Endothelial cell of umbilical vein (primary cell): ENCODE data around the gene EYS. TPM values are rescaled to one million over a fixed set of nuclear protein-coding genes. Genes with fewer than 3 reads are reported as not detected.

ENCODE experiments used
- BruUV-seq: library from RNA; stranded (reverse); fragments of 400-500 nt; replicated peaks from 2 replicates; lab custom pipeline; 2021; lab: Mats Ljungman, UMichigan
- CTCF ChIA-PET: fragments of 300-600, 350-600 bp; sonication (Branson Sonifier 250); formaldehyde crosslinking; loops from one replicate; lab custom pipeline; 2021; ENCODE audit warnings: antibody characterized with exemption, inconsistent platforms; lab: Charles Lee
- POLR2A ChIA-PET: fragments of 300-600, 350-600 bp; sonication (Branson Sonifier 250); formaldehyde crosslinking; loops from one replicate; lab custom pipeline; 2021; ENCODE audit warnings: antibody characterized with exemption, inconsistent platforms; lab: Charles Lee
- DNase-seq: peaks from one replicate; pipeline ENCODE4 v3.0.0-alpha.2; 2011; ENCODE audit warnings: low read depth, low spot score
- FAIRE-seq: peaks from 2 replicates; lab custom pipeline; 2011; peaks lifted over from hg19 to GRCh38; lab: Jason Lieb, UNC
- H2AFZ ChIP-seq: 2 replicates; pipeline ENCODE4 v1.6.0; 2012; ENCODE audit warnings: low read depth, low read length, control low read depth, inconsistent platforms
- H3K27ac ChIP-seq: 2 replicates; pipeline ENCODE4 v1.5.1; 2011; ENCODE audit warnings: low read depth, mild to moderate bottlenecking, control low read depth, low read length, moderate library complexity; ENCODE audit not compliant: insufficient read depth
- H3K27me3 ChIP-seq, 2 experiments: 2 replicates each; pipeline versions ENCODE4 v1.6.0 to v1.6.1; 2011; ENCODE audit warnings: low read length in 2 of 2, mixed read lengths in 1 of 2; ENCODE audit not compliant: control insufficient read depth in 2 of 2, insufficient read depth in 2 of 2
- H3K36me3 ChIP-seq, 2 experiments: 2 replicates in 1 of 2; 3 replicates in 1 of 2; pipeline ENCODE4 v1.5.1; 2011; ENCODE audit warnings: low read length in 2 of 2, mild to moderate bottlenecking in 1 of 2, moderate library complexity in 1 of 2; ENCODE audit not compliant: control insufficient read depth in 2 of 2, insufficient read depth in 2 of 2; ENCODE audit errors: extremely low read depth in 1 of 2
- H3K4me1 ChIP-seq: 3 replicates; pipeline ENCODE4 v1.5.1; 2011; ENCODE audit warnings: mild to moderate bottlenecking, low read length; ENCODE audit not compliant: control insufficient read depth, insufficient read depth; ENCODE audit errors: extremely low read depth
- H3K4me2 ChIP-seq: 2 replicates; pipeline ENCODE4 v1.6.1; 2011; ENCODE audit warnings: low read length, control low read depth, mixed read lengths; ENCODE audit not compliant: insufficient read depth
- H3K4me3 ChIP-seq, 3 experiments: fragments of 200-600 bp in 1 of 3; sonication (generic), shearing (Covaris generic) in 1 of 3; replicated peaks in 1 of 3; 2 replicates each; pipeline ENCODE4 v1.5.1; 2011 to 2016; ENCODE audit warnings: control low read depth in 3 of 3, low read length in 3 of 3, mild to moderate bottlenecking in 2 of 3, inconsistent platforms in 1 of 3, low read depth in 1 of 3, moderate library complexity in 1 of 3; ENCODE audit not compliant: insufficient read depth in 1 of 3
- H3K79me2 ChIP-seq: 2 replicates; pipeline ENCODE4 v1.6.0; 2012; ENCODE audit warnings: low read length, inconsistent platforms; ENCODE audit not compliant: control insufficient read depth, insufficient read depth
- H3K9ac ChIP-seq: replicated peaks from 2 replicates; pipeline ENCODE3; 2011; ENCODE audit warnings: low read length, control low read depth; ENCODE audit not compliant: insufficient read depth; ENCODE audit errors: extremely low read depth
- H3K9me1 ChIP-seq: replicated peaks from 3 replicates; pipeline ENCODE4 v1.6.0; 2011; ENCODE audit warnings: mild to moderate bottlenecking, low read length; ENCODE audit not compliant: control insufficient read depth, insufficient read depth; ENCODE audit errors: extremely low read depth
- H3K9me3 ChIP-seq: replicated peaks from 2 replicates; pipeline ENCODE4 v1.5.1; 2012; ENCODE audit warnings: low read length, inconsistent platforms; ENCODE audit not compliant: control insufficient read depth, insufficient read depth
- H4K20me1 ChIP-seq: replicated peaks from 2 replicates; pipeline ENCODE3; 2011; ENCODE audit warnings: mild to moderate bottlenecking, low read length; ENCODE audit not compliant: control insufficient read depth, insufficient read depth; ENCODE audit errors: extremely low read depth
- CTCF ChIP-seq, 2 donors: IDR thresholded peaks; 1 replicate in 1 of 2; 2 replicates in 1 of 2; pipeline ENCODE4 v1.5.1; 2011; ENCODE audit warnings: low read length in 2 of 2, mild to moderate bottlenecking in 2 of 2, moderate library complexity in 2 of 2, control low read depth in 1 of 2, inconsistent platforms in 1 of 2, low read depth in 1 of 2; ENCODE audit not compliant: insufficient read depth in 1 of 2; ENCODE audit errors: extremely low read depth in 1 of 2
- EZH2 ChIP-seq: IDR thresholded peaks from 2 replicates; pipeline ENCODE4 v1.6.1; 2012; ENCODE audit warnings: borderline replicate concordance, low read depth, mild to moderate bottlenecking, moderate library complexity, low read length, inconsistent platforms; ENCODE audit not compliant: severe bottlenecking
- FOS ChIP-seq: IDR thresholded peaks from 2 replicates; pipeline ENCODE4 v1.6.1; 2011; ENCODE audit warnings: mild to moderate bottlenecking, low read length, moderate library complexity, borderline replicate concordance; ENCODE audit not compliant: insufficient read depth
- GATA2 ChIP-seq: IDR thresholded peaks from 2 replicates; pipeline ENCODE4 v1.7.0; 2011; ENCODE audit warnings: low read depth, mild to moderate bottlenecking, moderate library complexity, mixed read lengths, low read length; ENCODE audit not compliant: insufficient read length, insufficient read depth
- JUN ChIP-seq: IDR thresholded peaks from 2 replicates; pipeline ENCODE4 v1.6.1; 2011; ENCODE audit warnings: borderline replicate concordance, low read depth; ENCODE audit not compliant: insufficient read length, insufficient read depth
- MAX ChIP-seq: IDR thresholded peaks from 2 replicates; pipeline ENCODE4 v1.6.1; 2011; ENCODE audit not compliant: insufficient read depth, insufficient read length
- MYC ChIP-seq: IDR thresholded peaks from one replicate; pipeline ENCODE4 v1.6.1; 2011; ENCODE audit warnings: mild to moderate bottlenecking, low read depth, low read length
- POLR2A ChIP-seq: IDR thresholded peaks from 2 replicates; pipeline ENCODE4 v1.6.1; 2012; ENCODE audit warnings: low read depth, mild to moderate bottlenecking, control low read depth, low read length
- POLR2AphosphoS5 ChIP-seq: IDR thresholded peaks from 2 replicates; pipeline ENCODE4 v1.6.1; 2012; ENCODE audit warnings: low read depth, mild to moderate bottlenecking, control low read depth, low read length, moderate library complexity; ENCODE audit not compliant: insufficient read depth
- dilution Hi-C: fragments of 300-500 bp; cut with MboI; formaldehyde crosslinking; loops from one replicate; pipeline ENCODE4 v1.15.0; 2019; ENCODE audit warnings: low sequenced_read_pairs; ENCODE audit not compliant: extremely low pct_ligation_motif_present
- intact Hi-C: fragments of 100-400 bp; cut with micrococcal nuclease; formaldehyde crosslinking; loops from one replicate; pipeline ENCODE4 v1.10.0; 2022
- polyA plus RNA-seq, 4 experiments: library from polyadenylated mRNA; depleted of rRNA in 3 of 4; stranded (reverse) in 3 of 4; unstranded in 1 of 4; fragments of >200 nt; gene quantifications; 2 replicates each; pipeline versions ENCODE4 v1.2.1 to v1.2.3, GENCODE V29; 2011 to 2012; ENCODE audit warnings: missing spikeins in 1 of 4
- total RNA-seq: library from RNA; stranded (reverse); gene quantifications from 2 replicates; pipeline ENCODE4 v1.2.3, GENCODE V29; 2021

The EYS gene
- total and polyA plus RNA-seq, 2 donors (not counting 3 experiments of a cell fraction or from before 2014, with no cell fraction given), result 0.01 to 0.27 TPM

- Histone ChIP-seq H4K20me1 (no peaks in the 10 kb centered on the region), H3K27me3 (no peaks in the 10 kb centered on the region), H3K36me3 (no peaks in the 10 kb centered on the region), H2AFZ (no peak overlapping the region), H3K4me3 (no peak overlapping the region), H3K9ac (no peak overlapping the region), H3K4me1 (no peaks in the 10 kb centered on the region), H3K9me3 (no peaks in the 10 kb centered on the region), H3K79me2 (no peaks in the 10 kb centered on the region), H3K9me1 (no peaks in the 10 kb centered on the region), H3K27ac (no peak overlapping the region), H3K4me2 (no peak overlapping the region)
- CTCF ChIA-PET, result no interaction called here
- intact Hi-C loops, result no loop called here
- dilution Hi-C loops, result no loop called here
- TF ChIP-seq MYC, result no peak
- no peak for TF ChIP-seq CTCF (IDR thresholded peaks at IDR 0.05; ENCODE audit: extremely low read depth in 1 of 2, insufficient read depth in 1 of 2, low read depth in 1 of 2, low read length in 2 of 2)
- TF ChIP-seq MAX, result no peak
- no peak for TF ChIP-seq GATA2
- TF ChIP-seq FOS, result no peak
- no peak for TF ChIP-seq POLR2A
- TF ChIP-seq JUN, result no peak
- no peak for TF ChIP-seq POLR2AphosphoS5
- TF ChIP-seq EZH2, result no peak
- no TSS peak for BruUV-seq
- POLR2A ChIA-PET, result no interaction called here
- DNase-seq (no peak), FAIRE-seq (no peak)
These were observed 781.0 kb downstream of the EYS start for GRCh38 chr6:64926051-64926450.
